A549 treated with ZK216348 at 1 μM for 4 hours (cell line): Measurements from ENCODE around the gene BCL7C. TPM values are rescaled to one million over a fixed set of nuclear protein-coding genes. Genes with fewer than 3 reads are reported as not detected.

Experiments
- total RNA-seq: library from RNA; stranded (reverse); fragments of 200-300 nt; extraction: Qiagen RNA extraction; gene quantifications from 5 replicates; pipeline ENCODE4 v1.2.3, GENCODE V29; 2022; ENCODE audit warnings: low read depth

BCL7C gene
- total RNA-seq: 24.0 to 43.8 TPM (median 43.2 TPM) in 5 replicates

GRCh38 chr16:30893744-30894539 lies at the start of gene BCL7C:
Gene BCL7C (minus strand): TSS chr16:30894077. CDS start chr16:30893944, 133 bp downstream.

GRCh38 chr16:30923554-30924075 lies 29.7 kb upstream of the BCL7C start, which contains the start of gene FBXL19:
Gene FBXL19 (plus strand): TSS chr16:30923572. CDS start chr16:30925755, 2,183 bp downstream.

GRCh38 chr16:30896261-30896888 lies 2.5 kb upstream of the BCL7C start, which contains the start of gene CTF1:
Gene CTF1 (plus strand): TSS chr16:30896614. CDS start chr16:30896644, 30 bp downstream.

Other genes with a start within 250 kb of the BCL7C start
- 17.0 to 26.6 TPM (median 23.2 TPM) in 5 replicates for gene PRR14, start 243.1 kb downstream of the BCL7C start, total RNA-seq
- gene FBRS, start 235.6 kb downstream of the BCL7C start, total RNA-seq: 24.6 to 46.9 TPM (median 43.3 TPM) in 5 replicates
- 5.9 to 34.3 TPM (median 23.6 TPM) in 5 replicates for gene SRCAP, start 194.9 kb downstream of the BCL7C start, total RNA-seq
- gene PHKG2, start 145.7 kb downstream of the BCL7C start, total RNA-seq: 15.2 to 28.7 TPM (median 25.5 TPM) in 5 replicates
- 4.3 to 10.0 TPM (median 8.4 TPM) in 5 replicates for gene CFAP119, start 132.0 kb downstream of the BCL7C start, total RNA-seq
- 51.8 to 92.6 TPM (median 84.3 TPM) in 5 replicates for gene RNF40, start 131.8 kb downstream of the BCL7C start, total RNA-seq
- gene ZNF629, start 106.9 kb downstream of the BCL7C start, total RNA-seq: 15.6 to 17.9 TPM (median 17.8 TPM) in 5 replicates
- gene CTF1, start 2.5 kb upstream of the BCL7C start, total RNA-seq: 0.14 to 0.32 TPM (median 0.30 TPM) in 3 of 5 replicates, not detected in the others
- 8.6 to 23.7 TPM (median 22.0 TPM) in 5 replicates for gene FBXL19, start 29.5 kb upstream of the BCL7C start, total RNA-seq
- gene ORAI3, start 55.0 kb upstream of the BCL7C start, total RNA-seq: 8.1 to 18.1 TPM (median 12.5 TPM) in 5 replicates
- gene SETD1A, start 63.7 kb upstream of the BCL7C start, total RNA-seq: 12.6 to 22.9 TPM (median 21.6 TPM) in 5 replicates
- 9.5 to 18.2 TPM (median 13.8 TPM) in 5 replicates for gene HSD3B7, start 91.1 kb upstream of the BCL7C start, total RNA-seq
- gene STX1B, start 116.6 kb upstream of the BCL7C start, total RNA-seq: 1.6 to 2.9 TPM (median 1.8 TPM) in 5 replicates
- 48.5 to 73.3 TPM (median 68.5 TPM) in 5 replicates for gene STX4, start 139.5 kb upstream of the BCL7C start, total RNA-seq
- 7.2 to 21.8 TPM (median 16.1 TPM) in 5 replicates for gene ZNF668, start 180.2 kb upstream of the BCL7C start, total RNA-seq
- 5.1 to 13.5 TPM (median 11.6 TPM) in 5 replicates for gene ZNF646, start 180.3 kb upstream of the BCL7C start, total RNA-seq
- 0.59 to 2.0 TPM (median 1.3 TPM) in 5 replicates for gene PRSS53, start 194.9 kb upstream of the BCL7C start, total RNA-seq
- gene VKORC1, start 200.7 kb upstream of the BCL7C start, total RNA-seq: 86.0 to 147 TPM (median 138 TPM) in 5 replicates
- 31.9 to 56.2 TPM (median 47.4 TPM) in 5 replicates for gene BCKDK, start 214.3 kb upstream of the BCL7C start, total RNA-seq
- gene KAT8, start 223.6 kb upstream of the BCL7C start, total RNA-seq: 32.5 to 46.4 TPM (median 43.1 TPM) in 5 replicates
- gene PRSS8, start 241.7 kb upstream of the BCL7C start, total RNA-seq: 0.80 to 1.2 TPM (median 0.91 TPM) in 5 replicates